H1 (cell line): ENCODE data around the gene PAX6. TPM values are rescaled to one million over a fixed set of nuclear protein-coding genes. Genes with fewer than 3 reads are reported as not detected.
A peak's percentile ranks its signal among the peaks of the same experiment; 100 is the strongest.

Experiments
- CTCF ChIA-PET: fragments of 300-600 bp; sonication (Branson Sonifier 250); formaldehyde crosslinking; loops from one replicate; lab custom pipeline; 2021; ENCODE audit not compliant: partially characterized antibody; lab: Charles Lee
- POLR2A ChIA-PET: fragments of 300-600 bp; sonication (Branson Sonifier 250); formaldehyde crosslinking; loops from one replicate; lab custom pipeline; 2021; ENCODE audit warnings: inconsistent platforms; ENCODE audit not compliant: partially characterized antibody; lab: Charles Lee
- DNase-seq, 2 experiments: peaks; one replicate each; pipeline versions ENCODE4 v3.0.0 to v3.0.0-alpha.2; 2010 to 2022; ENCODE audit warnings: low spot score in 2 of 2, low read depth in 1 of 2, mixed read lengths in 1 of 2
- FAIRE-seq: peaks from 2 replicates; lab custom pipeline; 2011; peaks lifted over from hg19 to GRCh38; lab: Jason Lieb, UNC
- H2AFZ ChIP-seq: 2 replicates; pipeline ENCODE4 v1.8.1; 2012; ENCODE audit warnings: low read length, inconsistent platforms
- H2AK5ac ChIP-seq: 2 replicates; pipeline ENCODE4 v1.6.1; 2013; ENCODE audit warnings: low read depth, low read length
- H2BK120ac ChIP-seq: replicated peaks from 2 replicates; pipeline ENCODE3; 2013; ENCODE audit warnings: low read depth, low read length, inconsistent platforms
- H2BK12ac ChIP-seq: 2 replicates; pipeline ENCODE4 v1.6.1; 2013; ENCODE audit warnings: low read depth, low read length
- H2BK15ac ChIP-seq: 2 replicates; pipeline ENCODE4 v1.6.1; 2013; ENCODE audit warnings: low read length
- H2BK20ac ChIP-seq: 2 replicates; pipeline ENCODE4 v1.6.1; 2013; ENCODE audit warnings: low read length
- H2BK5ac ChIP-seq: 2 replicates; pipeline ENCODE4 v1.6.1; 2013; ENCODE audit warnings: low read depth, low read length
- H3K14ac ChIP-seq: 2 replicates; pipeline ENCODE4 v1.6.1; 2013; ENCODE audit warnings: inconsistent platforms; ENCODE audit not compliant: insufficient read length
- H3K18ac ChIP-seq: 2 replicates; pipeline ENCODE4 v1.6.1; 2013; ENCODE audit warnings: low read length; ENCODE audit errors: extremely low read depth
- H3K23ac ChIP-seq: 2 replicates; pipeline ENCODE4 v1.6.1; 2013; ENCODE audit warnings: inconsistent platforms; ENCODE audit not compliant: insufficient read length
- H3K23me2 ChIP-seq: 2 replicates; pipeline ENCODE4 v1.6.1; 2013; ENCODE audit warnings: low read depth, low read length
- H3K27ac ChIP-seq: 2 replicates; pipeline ENCODE4 v1.6.1; 2011; ENCODE audit warnings: low read depth, low read length, inconsistent platforms
- H3K27me3 ChIP-seq, 4 experiments: replicated peaks in 1 of 4; 1 replicate in 1 of 4; 2 replicates in 3 of 4; pipeline versions ENCODE4 v1.6.1 to v1.8.1; 2011 to 2013; ENCODE audit warnings: low read length in 3 of 4, mild to moderate bottlenecking in 3 of 4, inconsistent platforms in 2 of 4, mixed read lengths in 2 of 4, moderate library complexity in 1 of 4; ENCODE audit not compliant: control insufficient read depth in 3 of 4, insufficient read depth in 3 of 4; ENCODE audit errors: extremely low read depth in 1 of 4
- H3K36me3 ChIP-seq, 4 experiments: 2 replicates each; pipeline versions ENCODE4 v1.6.1 to v1.8.1; 2011 to 2013; ENCODE audit warnings: mild to moderate bottlenecking in 4 of 4, low read length in 3 of 4, moderate library complexity in 2 of 4, control low read depth in 1 of 4, inconsistent platforms in 1 of 4; ENCODE audit not compliant: insufficient read depth in 4 of 4, control insufficient read depth in 2 of 4
- H3K4ac ChIP-seq: replicated peaks from 2 replicates; pipeline ENCODE3; 2013; ENCODE audit warnings: low read length, low read depth, mixed read lengths, inconsistent platforms; ENCODE audit not compliant: insufficient read length
- H3K4me1 ChIP-seq, 4 experiments: replicated peaks in 1 of 4; 1 replicate in 1 of 4; 2 replicates in 3 of 4; pipeline versions ENCODE4 v1.6.1 to v1.8.1; 2011 to 2013; ENCODE audit warnings: low read length in 3 of 4, inconsistent platforms in 2 of 4, mixed read lengths in 1 of 4; ENCODE audit not compliant: insufficient read depth in 4 of 4, control insufficient read depth in 3 of 4
- H3K4me2 ChIP-seq, 2 experiments: 2 replicates each; pipeline versions ENCODE4 v1.6.1 to v1.8.1; 2011 to 2013; ENCODE audit warnings: low read depth in 2 of 2, low read length in 2 of 2, control low read depth in 1 of 2, inconsistent platforms in 1 of 2, mild to moderate bottlenecking in 1 of 2; ENCODE audit not compliant: insufficient read depth in 1 of 2
- H3K4me3 ChIP-seq, 4 experiments: fragments of 200-600, 300-600 bp in 1 of 4; sonication (generic), shearing (Covaris generic), sonication (Bioruptor Twin) in 1 of 4; 2 replicates each; pipeline versions ENCODE4 v1.5.1 to v1.8.1; 2011 to 2016; ENCODE audit warnings: low read length in 4 of 4, low read depth in 3 of 4, control low read depth in 2 of 4, inconsistent platforms in 2 of 4, mild to moderate bottlenecking in 2 of 4, mixed read lengths in 1 of 4, moderate library complexity in 1 of 4; ENCODE audit not compliant: insufficient read depth in 2 of 4; ENCODE audit errors: extremely low read depth in 1 of 4
- H3K56ac ChIP-seq: replicated peaks from 2 replicates; pipeline ENCODE3; 2013; ENCODE audit warnings: low read depth, mild to moderate bottlenecking, mixed read lengths, low read length, inconsistent platforms; ENCODE audit not compliant: insufficient read length
- H3K79me1 ChIP-seq: 2 replicates; pipeline ENCODE4 v1.6.1; 2013; ENCODE audit warnings: low read depth, low read length, control low read depth
- H3K79me2 ChIP-seq, 2 experiments: 2 replicates each; pipeline versions ENCODE4 v1.6.1 to v1.8.1; 2012 to 2013; ENCODE audit warnings: low read length in 2 of 2, mild to moderate bottlenecking in 2 of 2, inconsistent platforms in 1 of 2; ENCODE audit not compliant: insufficient read depth in 2 of 2, control insufficient read depth in 1 of 2
- H3K9ac ChIP-seq, 4 experiments: replicated peaks in 1 of 4; 1 replicate in 1 of 4; 2 replicates in 3 of 4; pipeline versions ENCODE4 v1.6.1 to v1.8.1; 2011 to 2013; ENCODE audit warnings: low read depth in 3 of 4, low read length in 3 of 4, control low read depth in 2 of 4, mild to moderate bottlenecking in 2 of 4, moderate library complexity in 2 of 4, inconsistent platforms in 1 of 4; ENCODE audit errors: extremely low read depth in 1 of 4
- H3K9me3 ChIP-seq, 2 experiments: 2 replicates each; pipeline versions ENCODE4 v1.6.1 to v1.8.1; 2012 to 2013; ENCODE audit warnings: mild to moderate bottlenecking in 2 of 2, moderate library complexity in 2 of 2, control low read depth in 1 of 2, inconsistent platforms in 1 of 2, low read depth in 1 of 2, low read length in 1 of 2, mixed read lengths in 1 of 2; ENCODE audit not compliant: insufficient read depth in 2 of 2
- H4K20me1 ChIP-seq, 2 experiments: replicated peaks in 1 of 2; 2 replicates each; pipeline versions ENCODE3 to v1.8.1; 2011 to 2013; ENCODE audit warnings: inconsistent platforms in 2 of 2, low read length in 2 of 2, mild to moderate bottlenecking in 1 of 2; ENCODE audit not compliant: insufficient read depth in 2 of 2, control insufficient read depth in 1 of 2
- H4K5ac ChIP-seq: 2 replicates; pipeline ENCODE4 v1.6.1; 2013; ENCODE audit warnings: low read length, low read depth, mixed read lengths, inconsistent platforms; ENCODE audit not compliant: insufficient read length
- H4K8ac ChIP-seq: 2 replicates; pipeline ENCODE4 v1.8.0; 2013; ENCODE audit warnings: mild to moderate bottlenecking, moderate library complexity, low read length, inconsistent platforms; ENCODE audit not compliant: insufficient read depth; ENCODE audit errors: extremely low read depth
- H4K91ac ChIP-seq: replicated peaks from 2 replicates; pipeline ENCODE3; 2013; ENCODE audit warnings: low read length, mixed read lengths, inconsistent platforms; ENCODE audit not compliant: insufficient read length
- ATF2 ChIP-seq: IDR thresholded peaks from 2 replicates; pipeline ENCODE4 v1.6.1; 2012; ENCODE audit warnings: low read length, inconsistent platforms
- CHD2 ChIP-seq: IDR thresholded peaks from 2 replicates; pipeline ENCODE4 v1.6.1; 2012; ENCODE audit warnings: low read length, improper control_type of control experiment
- CREB1 ChIP-seq: IDR thresholded peaks from 2 replicates; pipeline ENCODE4 v1.6.1; 2012; ENCODE audit warnings: inconsistent platforms
- CTBP2 ChIP-seq: IDR thresholded peaks from 2 replicates; pipeline ENCODE4 v1.7.0; 2011; ENCODE audit warnings: borderline replicate concordance, mild to moderate bottlenecking, moderate library complexity, mixed read lengths, low read length; ENCODE audit not compliant: insufficient read depth, insufficient read length
- EZH2 ChIP-seq: fragments of 200-600 bp; sonication (generic); IDR thresholded peaks from 2 replicates; pipeline ENCODE4 v1.7.1; 2012; ENCODE audit warnings: low read depth, mild to moderate bottlenecking, moderate library complexity, low read length, inconsistent platforms; ENCODE audit not compliant: severe bottlenecking
- NANOG ChIP-seq: IDR thresholded peaks from 2 replicates; pipeline ENCODE4 v1.6.1; 2011; ENCODE audit warnings: low read length, low read depth, mild to moderate bottlenecking, inconsistent platforms; ENCODE audit not compliant: insufficient read depth, poor library complexity, severe bottlenecking
- POLR2A ChIP-seq, 2 experiments: IDR thresholded peaks; 1 replicate in 1 of 2; 2 replicates in 1 of 2; pipeline ENCODE4 v1.6.1; 2011; ENCODE audit warnings: low read depth in 2 of 2, low read length in 2 of 2, mild to moderate bottlenecking in 2 of 2; ENCODE audit errors: control extremely low read depth in 1 of 2
- RNF2 ChIP-seq: fragments of 200-900, 300-1000 bp; sonication (generic); IDR thresholded peaks from 2 replicates; pipeline ENCODE4 v1.7.1; 2016; ENCODE audit warnings: borderline replicate concordance, low read depth, mild to moderate bottlenecking, antibody characterized with exemption, low read length; ENCODE audit not compliant: poor library complexity, severe bottlenecking; ENCODE audit errors: missing control alignments
- SIRT6 ChIP-seq: IDR thresholded peaks from one replicate; pipeline ENCODE4 v1.7.1; 2012; ENCODE audit warnings: low read length, inconsistent platforms
- SUZ12 ChIP-seq: fragments of 200-600 bp; sonication (generic); IDR thresholded peaks from 2 replicates; pipeline ENCODE4 v1.6.1; 2012; ENCODE audit warnings: mild to moderate bottlenecking, inconsistent platforms, low read length, moderate library complexity, mixed read lengths
- TEAD4 ChIP-seq: IDR thresholded peaks from 2 replicates; pipeline ENCODE4 v1.6.1; 2012; ENCODE audit warnings: low read depth, low read length, inconsistent platforms, mixed read lengths
- YY1 ChIP-seq: IDR thresholded peaks from 2 replicates; pipeline ENCODE4 v1.6.1; 2011; ENCODE audit warnings: low read depth, mild to moderate bottlenecking, low read length
- WGBS, 2 experiments: shearing (Covaris generic) in 1 of 2; methylation state at CpG; one replicate each; pipeline versions ENCODE4 v1.1.6 to v1.1.7; 2013 to 2015; ENCODE audit warnings: low lambda C conversion rate in 2 of 2, mixed read lengths in 2 of 2, inconsistent platforms in 1 of 2, low coverage in 1 of 2, missing lambda C conversion rate in 1 of 2; ENCODE audit not compliant: insufficient replicate concordance in 2 of 2, insufficient coverage in 1 of 2, insufficient read length in 1 of 2; ENCODE audit errors: extremely low coverage in 1 of 2, missing lambda C conversion rate in 1 of 2; 5-methylcytosine and 5-hydroxymethylcytosine counted together
- polyA plus RNA-seq, 7 experiments: library from polyadenylated mRNA; depleted of rRNA in 3 of 7; stranded (reverse) in 5 of 7; unstranded in 2 of 7; fragments of >200 nt in 5 of 7; fragments of 200-250 nt in 2 of 7; gene quantifications; 1 replicate in 5 of 7; 2 replicates in 1 of 7; 4 replicates in 1 of 7; pipeline versions ENCODE4 v1.2.1 to v1.2.3, GENCODE V29; 2011 to 2013; ENCODE audit warnings: missing spikeins in 2 of 7, mixed read lengths in 2 of 7
- total RNA-seq: library from RNA; stranded (reverse); fragmentation: NEBNext Ultra II Directional; extraction: Animal tissue kit (Norgen Biotek cat#: 25700); gene quantifications from 2 replicates; pipeline ENCODE4 v1.2.1, GENCODE V29; 2021

The PAX6 gene
- total and polyA plus RNA-seq, 2 of the 8 experiments (the other 6 are each of a cell fraction or from before 2014, with no cell fraction given), result 0.30 to 0.65 TPM

GRCh38 chr11:31801298-31801702, 9.8 kb downstream of the PAX6 start:
- DNase-seq, result peak in 1 of 2 experiments; percentile 49
- TF ChIP-seq RNF2, result peak; percentile 91
- peak; percentile 37 for TF ChIP-seq EZH2
- TF ChIP-seq YY1, result no peak
- no peak for TF ChIP-seq NANOG
- TF ChIP-seq POLR2A (IDR thresholded peaks at IDR 0.05; ENCODE audit: control extremely low read depth in 1 of 2, low read depth in 2 of 2, low read length in 2 of 2), result no peak
- no peak for TF ChIP-seq CTBP2
- TF ChIP-seq SIRT6, result no peak
- TF ChIP-seq CREB1, result no peak
- no peak for TF ChIP-seq ATF2
- TF ChIP-seq SUZ12, result peak; percentile 73
- no peak for TF ChIP-seq TEAD4
- no peak for TF ChIP-seq CHD2

More at GRCh38 chr11:31801298-31801702, 9.8 kb downstream of the PAX6 start:
- Histone ChIP-seq H4K8ac (no peak overlapping the region), H3K27me3 (peaks cover 86 to 100% (median 97%) of the 10 kb centered on the region in 4 experiments), H3K23me2 (peaks cover 7% of the 10 kb centered on the region; the same call in 1 of the 2 replicates), H2BK5ac (no peak overlapping the region), H3K79me1 (no peaks in the 10 kb centered on the region), H4K5ac (no peak overlapping the region), H3K56ac (no peak overlapping the region), H3K79me2 (no peaks in the 10 kb centered on the region), H3K14ac (no peak overlapping the region), H4K20me1 (peaks cover 0 to 31% of the 10 kb centered on the region in 2 experiments), H2BK20ac (peak overlapping the region; percentile 23; the same call in 1 of the 2 replicates), H3K4me1 (peaks cover 24 to 44% (median 28%) of the 10 kb centered on the region in 4 experiments), H3K9me3 (no peaks in the 10 kb centered on the region), H4K91ac (no peak overlapping the region), H3K4me3 (no peak overlapping the region), H3K18ac (0 out of 2 replicates have a peak overlapping the region, but pooled peaks have one; percentile 48), H2BK15ac (no peak overlapping the region), H2BK12ac (no peak overlapping the region), H2AFZ (no peak overlapping the region), H2BK120ac (no peak overlapping the region), H3K36me3 (no peaks in the 10 kb centered on the region; a peak in 1 of 8 replicates), H3K23ac (no peak overlapping the region), H2AK5ac (no peak overlapping the region), H3K4me2 (peak overlapping the region in 1 of 2 experiments; percentile 27; a peak in 1 of 4 replicates), H3K27ac (no peak overlapping the region), H3K4ac (no peak overlapping the region), H3K9ac (no peak overlapping the region)
- ChIA-PET CTCF (interaction anchor here (0.8 to 6.7 kb wide), 5 partner anchors 20 to 206 kb away, joined by 3 to 59 read pairs (median 3); no protein-coding TSS in a partner anchor), POLR2A (interaction anchor here (0.9 to 3.0 kb wide), 3 partner anchors 10 to 15 kb away, joined by 3 to 7 read pairs (median 5); no protein-coding TSS in a partner anchor)
- 11% methylated on average over 9 of the region's 9 CpGs; no CpG with 5 or more reads in 1 of the 2 experiments for WGBS, 2 experiments
- FAIRE-seq, result no peak
